Ovary (tissue), 3 donors: Measurements from ENCODE around the gene CSMD2.

Experiments
- CTCF ChIP-seq, 3 donors: fragments of 450-650 bp in 2 of 3; fragments of 200-600 bp in 1 of 3; IDR thresholded peaks; one replicate each; pipeline versions ENCODE4 v1.5.1 to v1.8.0; 2016 to 2022; ENCODE audit warnings: antibody characterized with exemption in 3 of 3, mild to moderate bottlenecking in 1 of 3
- EP300 ChIP-seq: sonication (generic); formaldehyde crosslinking; IDR thresholded peaks from one replicate; pipeline ENCODE4 v1.6.1; 2017; ENCODE audit warnings: antibody characterized with exemption
- POLR2A ChIP-seq: fragments of 450-650 bp; IDR thresholded peaks from one replicate; pipeline ENCODE4 v1.6.1; 2017; ENCODE audit warnings: antibody characterized with exemption, mild to moderate bottlenecking, moderate library complexity
- donor health status: DM: no; HTN: no; CAD: no.

GRCh38 chr1:34113362-34113761 is 51.7 kb downstream of the CSMD2 start:
- no peak for TF ChIP-seq CTCF (IDR thresholded peaks at IDR 0.05)
- no peak for TF ChIP-seq POLR2A
- no peak for TF ChIP-seq EP300
